Retina (tissue), 1 donor: ENCODE data around the gene ELOVL5.
"Not testable (repeated sequence)": the region's sequence is repeated elsewhere in the genome, so short reads cannot be mapped to it uniquely, and the experiment has no call there.

Experiments used
- DNase-seq: peaks from one replicate; pipeline ENCODE4 v3.0.0-alpha.2; 2016

The ELOVL5 gene, protein sequence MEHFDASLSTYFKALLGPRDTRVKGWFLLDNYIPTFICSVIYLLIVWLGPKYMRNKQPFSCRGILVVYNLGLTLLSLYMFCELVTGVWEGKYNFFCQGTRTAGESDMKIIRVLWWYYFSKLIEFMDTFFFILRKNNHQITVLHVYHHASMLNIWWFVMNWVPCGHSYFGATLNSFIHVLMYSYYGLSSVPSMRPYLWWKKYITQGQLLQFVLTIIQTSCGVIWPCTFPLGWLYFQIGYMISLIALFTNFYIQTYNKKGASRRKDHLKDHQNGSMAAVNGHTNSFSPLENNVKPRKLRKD

DNA sequence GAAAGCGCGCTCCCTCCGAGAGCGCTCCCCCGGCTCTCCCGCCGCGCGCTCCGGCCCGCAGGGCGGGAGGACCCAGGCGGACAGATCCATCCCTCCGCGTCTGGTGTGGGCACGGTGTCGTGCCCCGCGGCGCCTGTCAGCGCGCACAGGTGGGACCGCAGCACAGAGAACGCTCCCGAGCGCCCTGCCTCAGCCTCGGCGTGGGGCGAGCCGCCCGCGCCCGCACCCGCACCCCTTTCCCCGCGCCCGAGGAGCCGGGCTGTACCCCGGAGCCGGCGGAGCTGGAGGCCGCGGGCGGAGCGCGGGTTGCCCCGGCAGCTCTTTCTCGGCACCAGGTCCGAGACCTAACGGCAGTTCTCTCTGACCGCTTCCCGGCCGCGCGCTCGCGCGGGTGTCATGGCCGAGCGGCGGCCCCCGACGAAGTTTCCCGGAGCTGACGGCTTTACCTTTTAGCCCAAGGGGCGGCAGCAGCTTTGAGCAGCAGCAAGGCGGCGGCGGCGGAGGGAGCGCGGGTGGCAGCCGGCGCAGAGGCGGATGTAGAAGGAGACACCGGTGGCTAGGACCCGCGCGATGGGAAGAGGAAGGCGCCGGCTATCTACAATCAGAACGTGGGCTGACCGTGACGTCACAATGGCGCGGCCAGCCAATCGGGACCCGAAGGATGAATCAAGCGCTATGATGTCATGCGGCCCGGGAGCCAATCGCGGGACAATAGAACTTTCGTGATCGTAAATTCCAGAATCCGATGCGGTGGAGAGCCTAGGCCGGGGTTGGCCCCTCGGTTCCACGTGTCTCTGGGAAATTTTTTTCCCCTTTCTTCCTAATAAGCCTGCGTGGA lies at the start of gene ELOVL5:
TSS of gene ELOVL5 (minus strand) at position 580 of the 838 bp plus-strand sequence. CDS start 53,251 bp downstream, outside the sequence.
- peak; percentile 98 for DNase-seq

DNA sequence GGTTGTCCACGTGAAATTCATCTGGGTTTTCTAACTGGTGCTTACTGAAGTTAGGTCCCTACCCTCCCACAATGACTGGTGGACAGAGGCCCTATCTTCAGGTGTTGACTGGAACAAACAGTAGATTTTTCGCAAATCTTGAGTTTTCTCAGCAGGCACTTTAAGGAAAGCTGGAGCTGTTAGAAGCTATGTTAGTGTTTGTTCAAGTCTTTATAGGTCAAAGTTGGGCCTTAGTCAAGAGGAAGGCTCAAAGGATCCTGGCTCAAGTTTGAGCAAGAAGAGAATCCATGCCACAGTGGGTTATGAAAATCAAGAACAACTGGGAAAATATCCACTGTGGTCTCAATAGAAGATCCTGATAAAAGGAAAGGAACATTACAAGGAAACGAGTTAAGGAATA lies 48.5 kb upstream of the ELOVL5 start:
- no peak for DNase-seq

DNA sequence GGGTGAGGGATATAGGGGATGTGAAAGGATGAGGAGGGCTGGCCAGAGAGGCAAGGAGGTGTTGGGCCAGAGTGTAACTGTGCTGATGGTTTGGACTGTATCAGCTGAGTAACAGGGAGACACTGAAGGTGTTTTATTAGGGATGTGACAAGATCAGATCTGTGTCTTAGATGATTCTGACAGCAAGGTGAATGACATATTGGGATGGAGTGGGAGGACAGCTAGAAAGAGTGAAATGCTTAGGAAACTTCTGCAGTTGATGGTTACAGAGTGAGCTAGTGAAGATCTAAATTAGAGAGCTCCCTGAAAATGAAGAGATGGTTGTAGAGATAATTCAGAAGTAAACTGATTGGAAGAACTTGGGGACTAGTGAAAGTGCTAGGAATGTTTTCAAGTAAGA lies 47.2 kb upstream of the ELOVL5 start:
- DNase-seq: no peak

DNA sequence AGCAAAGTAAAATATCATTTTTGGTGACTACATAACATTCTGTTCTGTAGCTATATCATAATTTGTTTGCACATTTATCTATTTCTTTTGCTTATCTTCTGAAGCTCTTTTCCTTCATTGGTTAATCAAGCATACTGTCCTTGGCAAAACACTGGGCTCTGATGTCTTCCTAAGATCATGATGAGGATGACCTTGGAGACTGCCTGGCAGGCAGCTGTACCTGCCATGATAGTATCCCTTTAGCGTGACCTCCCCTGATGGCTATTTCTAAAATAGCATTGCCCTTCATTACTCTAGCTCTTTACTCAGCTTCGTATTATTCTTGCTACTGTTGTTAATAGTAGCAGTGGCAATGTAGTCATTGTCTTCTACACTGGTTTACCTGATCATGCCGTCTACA lies 46.0 kb upstream of the ELOVL5 start:
- DNase-seq: no peak

DNA sequence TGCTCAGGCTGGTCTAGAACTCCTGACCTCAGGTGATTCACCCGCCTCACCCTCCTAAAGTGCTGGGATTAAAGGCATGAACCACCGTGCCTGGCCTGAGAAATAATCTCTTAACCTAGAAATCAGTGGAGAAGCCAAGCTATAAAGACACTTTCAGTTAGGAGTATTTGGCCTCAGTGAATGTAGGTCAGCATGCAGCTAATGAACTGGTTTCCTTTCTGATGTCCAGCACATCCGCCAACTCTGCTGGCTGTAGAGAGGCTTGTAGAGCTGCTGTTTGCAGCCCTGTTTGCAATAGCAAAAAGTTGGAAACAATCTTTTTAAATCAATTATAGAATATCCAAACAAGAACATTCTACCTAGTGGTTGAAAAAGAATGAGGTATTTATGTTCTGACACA lies 42.4 kb upstream of the ELOVL5 start:
- DNase-seq: peak; percentile 15

DNA sequence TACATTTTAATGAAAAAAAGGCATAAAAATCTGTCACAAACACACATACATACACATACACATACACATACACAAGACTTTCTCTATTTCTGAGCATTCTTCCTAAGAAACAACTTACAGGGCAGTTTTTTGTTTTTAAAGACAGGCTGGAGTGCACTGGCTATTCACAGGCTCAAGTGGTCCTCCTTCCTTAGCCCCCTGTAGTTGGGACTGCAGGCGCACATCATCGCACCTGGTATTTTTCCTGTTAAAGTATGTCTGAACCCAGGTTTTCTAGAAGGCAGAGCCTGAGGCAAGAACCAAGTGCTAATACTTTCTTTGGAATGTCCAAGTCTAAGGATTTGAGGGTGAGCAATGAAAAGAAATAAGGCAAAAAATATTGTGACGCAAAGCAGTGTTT lies 41.3 kb upstream of the ELOVL5 start:
- no peak for DNase-seq

DNA sequence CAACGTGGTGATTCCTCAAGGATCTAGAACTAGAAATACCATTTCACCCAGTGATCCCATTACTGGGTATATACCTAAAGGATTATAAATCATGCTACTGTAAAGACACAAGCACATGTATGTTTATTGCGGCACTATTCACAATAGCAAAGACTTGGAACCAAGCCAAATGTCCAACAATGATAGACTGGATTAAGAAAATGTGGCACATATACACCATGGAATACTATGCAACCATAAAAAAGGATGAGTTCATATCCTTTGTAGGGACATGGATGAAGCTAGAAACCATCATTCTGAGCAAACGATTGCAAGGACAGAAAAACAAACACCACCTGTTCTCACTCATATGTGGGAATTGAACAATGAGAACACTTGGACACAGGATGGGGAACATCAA lies 39.9 kb upstream of the ELOVL5 start:
- not testable (repeated sequence) for DNase-seq

DNA sequence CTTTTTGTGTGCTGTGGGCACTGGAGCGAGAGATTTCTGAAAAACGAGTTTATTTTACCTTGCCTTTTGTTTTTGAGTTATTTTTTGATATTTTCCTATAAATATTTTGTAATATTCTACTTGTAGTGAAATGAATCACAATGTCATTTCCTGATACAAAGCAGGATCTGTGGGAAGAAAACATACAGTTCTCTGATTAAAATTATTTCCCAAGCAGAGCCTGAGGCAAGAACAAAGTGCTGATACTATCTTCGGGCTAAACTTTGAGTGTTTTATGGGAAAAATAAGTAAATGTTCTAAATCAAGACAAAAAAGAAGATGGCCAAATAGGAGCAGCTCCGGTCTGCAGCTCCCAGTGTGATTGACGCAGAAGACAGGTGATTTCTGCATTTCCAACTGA lies 33.7 kb upstream of the ELOVL5 start:
- no peak for DNase-seq

DNA sequence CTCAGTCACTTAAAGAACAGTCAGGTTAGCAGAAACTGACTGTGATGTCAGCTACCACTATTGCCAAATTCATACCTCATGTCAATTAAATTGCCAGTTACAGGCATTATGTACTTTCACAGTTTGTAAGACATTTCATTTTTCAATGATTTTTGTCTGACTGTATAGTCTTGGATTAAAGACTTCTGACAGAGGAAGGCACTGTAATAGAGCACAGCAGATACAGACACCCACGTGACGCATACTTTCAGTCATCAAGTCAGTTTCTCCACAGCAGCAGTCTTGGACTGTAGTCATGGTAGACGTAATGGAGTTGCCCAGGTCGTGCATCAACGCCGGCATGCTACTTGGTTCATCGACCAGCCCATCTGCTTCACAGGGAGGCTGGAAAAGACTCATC lies 29.5 kb upstream of the ELOVL5 start:
- DNase-seq: no peak

DNA sequence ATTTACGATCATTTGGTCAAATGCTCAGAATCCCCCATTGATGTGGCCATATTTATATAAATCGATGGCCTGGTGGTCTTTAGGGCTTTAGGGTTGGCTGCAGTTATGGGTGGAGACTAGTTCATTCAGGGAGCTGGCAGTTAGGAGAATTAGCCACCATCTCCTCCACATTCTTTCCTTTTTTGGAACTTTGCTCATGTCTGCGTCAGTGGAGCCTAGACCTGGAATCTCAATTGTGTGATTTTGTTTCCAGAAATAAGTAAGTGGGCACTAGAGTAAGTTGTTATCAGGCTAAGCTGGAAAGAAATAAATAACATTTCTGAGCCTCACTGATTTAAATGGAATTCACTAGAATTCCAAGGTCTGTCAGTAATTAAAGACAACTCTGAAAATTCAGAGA lies 29.0 kb upstream of the ELOVL5 start:
- DNase-seq: no peak

DNA sequence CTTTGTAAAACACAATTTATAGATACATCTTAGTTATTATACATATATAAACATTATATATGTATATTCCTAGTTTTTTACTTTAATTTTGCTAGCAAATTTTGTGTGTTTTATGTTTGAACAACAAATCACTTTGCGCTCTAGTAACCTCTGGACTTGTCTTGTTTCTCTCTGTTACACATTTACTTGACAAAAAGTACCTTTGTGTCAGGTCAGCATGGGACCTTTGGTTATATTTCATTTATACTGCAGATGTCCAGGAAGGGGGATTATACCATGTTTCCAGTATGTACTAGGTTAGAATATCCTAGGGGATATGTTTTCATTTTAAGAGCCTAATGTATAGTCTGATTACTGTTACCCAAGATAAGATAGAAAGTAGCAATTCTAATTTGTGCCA lies 28.5 kb upstream of the ELOVL5 start:
- no peak for DNase-seq

DNA sequence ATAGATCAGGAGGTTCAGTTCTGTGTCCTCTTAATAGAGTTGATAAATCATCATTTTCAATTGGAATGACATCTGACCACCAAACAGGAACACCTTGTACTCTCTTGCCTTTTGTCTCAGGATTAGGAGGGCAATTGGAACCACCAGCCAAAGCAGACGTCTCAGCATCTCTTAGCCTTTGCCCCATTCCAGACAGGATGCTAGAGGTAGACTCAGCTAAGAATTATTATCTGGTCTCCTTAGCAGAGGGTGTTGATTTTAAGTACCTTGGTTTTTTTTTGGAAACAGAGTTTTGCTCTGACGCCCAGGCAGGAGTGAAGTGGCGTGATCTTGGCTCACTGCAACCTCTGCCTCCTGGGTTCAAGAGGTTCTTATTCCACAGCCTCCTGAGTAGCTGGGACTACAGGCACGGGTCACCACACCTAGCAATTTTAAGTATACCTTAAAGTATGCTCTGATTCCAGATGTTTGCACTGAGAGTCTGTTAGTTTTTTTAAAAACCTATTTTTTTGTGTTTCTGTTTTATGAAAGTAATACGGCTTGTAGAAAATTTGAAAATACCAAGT lies 28.0 kb upstream of the ELOVL5 start:
- no peak for DNase-seq

DNA sequence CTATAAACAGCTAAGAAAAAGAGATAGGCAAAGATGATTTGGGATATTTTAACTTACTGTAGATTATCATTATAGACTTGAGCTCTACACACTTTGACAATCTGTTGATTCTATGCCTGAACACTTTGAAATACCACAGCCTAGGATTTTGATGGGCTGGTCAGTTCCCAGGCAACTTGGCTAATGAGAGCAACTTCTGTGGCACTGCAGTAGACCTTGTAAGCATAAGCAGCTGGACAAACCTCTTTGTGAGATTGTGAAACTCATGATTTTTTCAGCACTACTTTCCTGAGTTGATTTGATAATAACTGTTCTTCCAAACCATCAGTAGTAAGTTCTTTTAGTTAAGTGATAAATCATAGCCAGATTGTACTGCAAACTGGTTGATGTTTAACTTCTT lies 27.1 kb upstream of the ELOVL5 start:
- DNase-seq: no peak

DNA sequence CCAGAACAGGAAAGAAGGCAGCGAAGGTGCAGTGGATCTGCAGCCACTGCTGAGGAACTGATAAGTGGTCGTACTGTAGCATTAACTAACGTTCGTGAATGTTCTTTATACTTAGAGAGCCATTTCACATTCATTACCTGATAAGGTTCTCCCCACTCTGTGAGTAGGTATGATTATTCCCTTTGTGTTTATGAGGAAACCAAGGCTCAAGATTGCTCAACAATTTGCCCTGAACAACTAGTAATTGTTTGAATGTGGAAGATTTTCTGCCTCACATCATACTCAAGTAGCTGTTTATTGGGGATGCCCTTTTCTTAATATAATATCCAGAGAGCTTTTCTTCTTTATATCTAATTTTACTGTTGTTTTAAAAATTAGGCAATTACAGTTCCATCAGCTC lies 24.9 kb upstream of the ELOVL5 start:
- no peak for DNase-seq

DNA sequence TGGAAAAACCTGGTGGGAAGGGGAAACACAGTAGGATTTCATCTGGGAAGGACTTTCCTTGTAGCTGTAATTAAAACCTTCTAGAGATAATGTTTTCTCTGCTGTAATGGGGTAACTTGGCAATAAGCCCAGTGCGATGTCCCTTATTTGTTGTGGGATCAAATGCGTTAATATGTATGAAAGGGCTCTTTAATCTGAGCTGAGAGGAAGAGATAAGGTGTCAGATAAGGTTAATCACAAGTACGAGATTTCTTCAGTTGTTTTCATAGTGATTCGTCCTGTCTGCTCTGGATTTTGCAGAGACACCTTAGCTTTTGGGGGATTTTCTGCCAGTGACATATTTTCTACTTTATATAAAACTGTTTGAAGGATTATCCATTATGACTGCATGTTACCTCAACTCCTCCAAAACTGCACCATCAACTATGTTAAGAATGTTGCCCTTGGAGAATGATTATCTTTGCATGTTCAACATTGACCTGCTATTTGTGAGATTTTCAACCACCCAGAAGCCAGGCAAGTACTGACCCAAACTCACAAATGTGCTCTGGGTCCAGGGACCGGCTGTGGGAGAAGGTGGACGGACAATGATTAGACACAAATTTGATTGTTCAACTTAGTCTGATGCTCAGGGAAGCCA lies 21.2 kb upstream of the ELOVL5 start:
- DNase-seq: no peak

DNA sequence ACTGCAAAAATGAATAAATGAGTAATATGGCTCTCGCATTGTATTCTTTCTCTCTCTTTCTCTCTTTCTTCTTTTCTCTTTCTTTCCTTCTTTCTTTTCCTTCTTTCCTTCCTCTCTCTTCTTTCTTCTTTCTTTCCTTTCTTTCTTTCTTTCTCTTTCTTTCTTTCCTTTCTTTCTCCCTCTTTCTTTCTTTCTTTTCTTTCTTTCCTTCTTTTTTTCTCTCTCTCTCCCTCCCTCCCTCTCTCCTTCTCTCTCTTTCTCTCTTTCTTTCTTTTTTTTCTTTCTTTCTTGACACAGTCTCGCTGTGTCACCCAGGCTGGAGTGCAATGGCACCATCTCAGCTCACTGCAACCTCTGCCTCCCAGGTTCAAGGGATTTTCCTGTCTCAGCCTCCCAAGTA lies 20.3 kb upstream of the ELOVL5 start:
- DNase-seq: no peak

DNA sequence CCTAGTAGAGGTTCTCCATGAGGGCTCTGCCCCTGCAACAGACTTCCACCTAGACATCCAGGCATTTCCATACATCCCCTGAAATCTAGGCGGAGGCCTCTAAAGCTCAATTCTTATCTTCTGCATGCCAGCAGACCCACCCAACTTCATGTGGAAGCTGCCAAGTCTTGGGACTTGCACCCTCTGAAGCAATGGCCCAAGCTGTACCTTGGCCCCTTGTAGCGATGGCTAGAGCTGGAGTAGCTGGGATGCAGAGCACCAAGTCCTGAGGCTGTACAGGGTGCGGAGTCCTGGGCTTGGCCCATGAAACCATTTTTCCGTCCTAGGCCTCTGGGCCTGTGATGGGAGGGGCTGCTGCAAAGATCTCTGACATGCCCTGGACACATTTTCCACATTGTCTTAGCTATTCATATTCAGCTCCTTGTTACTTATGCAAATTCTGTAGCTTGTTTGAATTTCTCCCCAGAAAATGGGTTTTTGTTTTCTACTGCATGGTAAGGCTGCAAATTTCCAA lies 17.4 kb upstream of the ELOVL5 start:
- DNase-seq: no peak

DNA sequence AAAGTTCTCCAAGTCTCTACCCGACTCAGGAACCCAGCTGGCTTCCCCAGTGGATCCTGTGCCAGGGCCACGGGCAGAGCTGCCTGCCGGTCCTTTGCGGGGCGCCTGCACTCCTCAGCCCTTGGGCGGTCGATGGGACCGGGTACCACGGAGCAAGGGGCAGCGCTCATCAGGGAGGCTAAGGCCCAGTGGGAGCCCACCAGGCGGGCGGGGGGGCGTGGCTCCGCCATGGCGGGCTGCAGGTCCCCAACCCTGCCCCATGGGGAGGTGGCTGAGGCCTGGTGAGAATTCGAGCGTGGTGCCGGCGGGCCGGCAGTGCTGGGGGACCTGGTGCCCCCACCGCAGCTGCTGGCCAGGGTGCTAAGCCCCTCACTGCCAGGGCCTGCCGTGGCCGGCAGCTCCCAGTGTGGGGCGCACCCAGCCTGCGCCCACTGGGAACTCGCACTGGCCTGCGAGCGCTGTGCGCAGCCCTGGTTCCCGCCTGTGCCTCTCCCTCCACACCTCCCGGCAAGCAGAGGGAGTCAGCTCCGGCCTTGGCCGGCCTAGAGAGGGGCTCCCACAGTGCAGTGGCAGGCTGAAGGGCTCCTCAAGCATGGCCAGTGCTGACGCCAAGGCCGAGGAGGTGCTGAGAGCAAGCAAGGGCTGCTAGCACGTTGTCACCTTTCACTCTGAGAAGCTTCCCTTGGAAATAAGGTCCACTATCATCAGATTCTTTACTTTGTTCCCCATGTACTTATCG lies 14.8 kb upstream of the ELOVL5 start:
- no peak for DNase-seq

DNA sequence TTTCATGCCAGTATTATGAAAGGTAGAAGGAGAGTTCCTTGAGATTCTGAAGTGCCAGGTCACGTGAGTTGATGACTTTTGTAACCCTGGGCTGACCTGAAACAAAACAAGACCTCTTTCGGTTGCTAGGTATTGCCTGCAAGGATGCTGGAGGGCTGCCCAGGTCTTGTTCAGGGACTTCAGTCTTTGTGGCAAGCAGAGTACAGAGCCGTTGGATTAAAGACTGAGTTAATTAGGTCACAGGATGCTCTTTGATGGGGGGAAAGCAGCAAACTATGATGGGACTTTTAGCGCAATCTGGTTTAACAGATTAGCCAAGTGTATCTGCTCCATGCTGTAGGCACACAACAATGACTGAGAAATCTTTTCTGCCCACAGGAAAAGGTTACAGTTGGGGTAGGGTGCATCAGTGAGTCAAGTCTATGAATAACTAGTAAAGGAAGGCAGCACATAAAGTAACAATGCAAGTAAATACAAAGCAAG lies 12.8 kb upstream of the ELOVL5 start:
- peak; percentile 14 for DNase-seq

DNA sequence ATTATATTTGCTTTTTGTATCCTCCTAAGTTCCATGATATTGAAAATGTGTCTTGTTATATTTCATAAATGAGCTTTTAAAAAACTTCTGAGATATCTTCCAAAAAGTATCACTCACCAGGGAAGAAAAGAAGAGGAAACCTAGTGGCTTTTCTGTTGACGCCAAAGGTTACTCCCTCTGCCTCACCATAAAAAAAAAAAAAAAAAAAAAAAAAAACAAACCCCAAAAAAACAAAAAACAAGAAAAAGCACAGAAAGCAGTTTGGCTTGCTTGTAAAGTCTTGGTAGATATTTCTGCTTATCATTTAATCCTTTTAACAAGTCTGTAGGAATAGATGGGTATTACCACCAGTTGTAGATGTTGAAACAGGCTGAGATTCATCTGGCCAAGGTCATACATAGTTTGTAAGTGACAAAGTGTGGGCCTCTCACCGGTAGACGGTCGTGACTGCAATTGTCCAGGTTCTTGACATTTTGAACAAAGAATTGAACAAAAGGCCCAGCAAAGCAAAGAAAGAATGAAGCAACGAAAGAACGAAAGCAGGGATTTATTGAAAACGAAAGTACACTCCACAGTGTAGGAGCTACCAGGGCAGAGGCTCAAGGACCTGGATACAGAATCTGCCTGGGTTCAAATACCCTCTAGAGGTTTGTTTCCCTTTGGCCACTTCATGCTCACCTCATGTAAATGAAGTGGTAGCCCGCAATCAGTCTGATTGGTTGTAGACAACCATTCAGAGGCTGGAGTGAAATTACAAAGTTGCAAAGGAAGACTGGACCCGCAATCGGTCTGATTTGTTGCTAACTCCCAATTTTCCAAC lies 11.6 kb upstream of the ELOVL5 start:
- no peak for DNase-seq

DNA sequence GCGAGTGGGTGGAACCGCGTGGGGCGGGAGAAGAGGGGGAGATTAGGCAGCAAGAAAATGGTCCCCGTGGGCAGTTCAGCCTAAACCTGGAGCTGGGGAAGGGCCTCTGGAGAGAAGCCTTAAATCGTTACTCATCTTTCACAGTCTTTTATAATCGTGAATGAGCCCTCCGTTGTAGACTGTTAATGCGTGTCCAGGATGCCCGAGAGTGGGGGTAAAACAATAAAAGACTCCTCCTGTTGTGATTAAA lies 11.0 kb upstream of the ELOVL5 start:
- no peak for DNase-seq
